ENCODE data around the gene STPG3.

GRCh38 chr9:137296670-137297664 lies 45.9 kb downstream of the STPG3 start:
- TF ChIP-seq REST (IDR thresholded peaks at IDR 0.05; ENCODE audit: insufficient read depth in 1 of 2, low read depth in 2 of 2, low read length in 2 of 2), result peak in 1 of 2 experiments; percentile 27; a peak in 1 of 4 replicates
- peak; percentile 73; the same call in 1 of the 2 replicates for TF ChIP-seq TAF1 (IDR thresholded peaks at IDR 0.05; ENCODE audit: borderline replicate concordance, insufficient read depth, low read length)

All from PFSK-1 (cell line).